HG02852 (cell line): ENCODE data around the gene TNK1.

Source experiments
- ATAC-seq: cut with Tn5 transposase; IDR thresholded peaks from one replicate; pipeline ENCODE4 v1.9.1; 2021; ENCODE audit warnings: mild to moderate bottlenecking, moderate library complexity; ENCODE audit not compliant: unreplicated experiment

Gene TNK1

GRCh38 chr17:7408863-7409262 is 28.0 kb downstream of the TNK1 start:
- ATAC-seq = no peak

DNA sequence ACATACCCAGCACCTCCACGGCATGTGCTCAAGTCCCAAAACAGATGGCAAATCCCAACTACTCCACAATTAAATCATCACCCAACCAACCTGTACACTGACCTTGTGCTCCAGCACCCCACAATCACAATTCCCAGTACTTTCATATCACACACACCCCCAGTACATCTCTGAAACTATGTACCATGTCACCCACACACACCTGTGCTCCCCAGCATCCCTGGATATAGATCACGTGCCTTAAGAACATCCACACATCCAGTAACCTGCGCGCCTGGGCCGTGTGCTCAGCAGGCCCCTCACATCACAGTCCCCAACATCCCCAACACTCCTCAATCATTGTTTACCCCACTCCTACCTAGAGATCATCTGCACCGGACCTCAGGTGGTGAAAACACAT is 28.8 kb downstream of the TNK1 start:
- no peak for ATAC-seq

DNA sequence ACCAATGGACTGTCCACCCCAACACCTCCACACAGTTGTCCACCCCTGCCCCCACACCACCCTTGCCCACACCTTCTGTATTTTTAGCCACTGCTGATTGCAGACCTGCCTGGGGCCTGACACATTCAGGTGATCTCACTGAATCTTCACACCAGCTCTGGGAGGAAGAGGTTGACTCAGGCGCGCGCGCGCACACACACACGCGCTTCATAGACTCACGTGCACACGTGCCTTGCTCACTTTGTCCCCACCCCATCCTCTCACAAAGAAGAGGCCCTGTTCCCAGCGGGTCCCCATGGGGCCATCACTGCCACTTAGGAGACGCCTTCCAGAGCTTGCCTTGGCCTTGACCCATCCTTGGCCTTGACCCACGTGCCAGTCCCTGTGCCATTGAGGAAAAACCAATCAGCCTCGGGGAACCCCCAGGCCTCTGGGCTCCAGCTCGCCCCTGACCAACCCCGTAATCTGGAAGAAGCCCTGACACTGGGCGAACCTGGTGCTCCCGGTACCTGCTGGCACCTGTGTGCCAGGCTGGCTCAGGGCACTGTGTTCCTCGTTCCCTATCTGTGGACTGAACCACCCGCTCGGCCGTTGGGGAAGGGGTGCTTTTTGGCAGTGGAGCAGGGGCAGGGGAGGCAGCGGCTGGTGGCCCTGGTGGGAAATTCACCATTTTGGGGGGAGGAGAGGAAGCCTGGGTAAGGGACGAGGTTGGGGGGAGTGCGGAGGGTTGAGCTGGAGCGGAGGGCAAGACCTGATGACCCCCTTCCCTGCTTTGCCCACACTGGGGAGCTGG is 29.9 kb downstream of the TNK1 start:
- ATAC-seq = no peak

GRCh38 chr17:7411427-7411750 is 30.5 kb downstream of the TNK1 start:
- no peak for ATAC-seq

DNA sequence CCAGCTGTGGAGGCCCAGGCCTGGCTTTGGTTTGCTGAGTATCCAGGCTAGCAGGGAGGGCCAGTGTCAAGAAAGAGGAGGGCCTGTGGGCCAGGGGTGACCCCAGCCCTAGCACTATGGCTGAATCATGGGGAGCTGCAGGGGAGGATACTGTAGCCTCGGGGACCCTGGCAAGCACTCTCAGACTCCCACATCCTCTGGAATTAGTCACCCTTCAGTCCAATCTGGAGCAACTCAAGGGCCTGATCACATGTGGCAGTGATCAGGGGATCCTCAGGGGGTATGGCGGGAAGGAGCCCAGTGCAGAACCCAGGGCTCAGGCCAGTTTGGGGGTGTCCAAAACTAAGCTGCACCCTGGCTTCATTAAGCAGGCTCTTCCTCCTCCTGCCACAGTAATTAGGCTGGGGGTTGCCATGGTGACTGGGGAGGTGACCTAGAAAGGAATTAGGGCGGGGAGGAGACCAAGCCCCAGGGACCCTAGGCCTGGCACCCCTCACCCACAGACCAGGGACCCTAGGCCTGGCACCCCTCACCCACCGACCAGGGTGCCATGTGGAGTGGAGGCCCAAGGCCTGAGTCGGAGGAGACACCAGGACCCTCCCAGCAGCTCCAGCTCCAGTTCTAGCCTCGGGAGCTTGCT is 32.6 kb downstream of the TNK1 start:
- ATAC-seq = no peak

DNA sequence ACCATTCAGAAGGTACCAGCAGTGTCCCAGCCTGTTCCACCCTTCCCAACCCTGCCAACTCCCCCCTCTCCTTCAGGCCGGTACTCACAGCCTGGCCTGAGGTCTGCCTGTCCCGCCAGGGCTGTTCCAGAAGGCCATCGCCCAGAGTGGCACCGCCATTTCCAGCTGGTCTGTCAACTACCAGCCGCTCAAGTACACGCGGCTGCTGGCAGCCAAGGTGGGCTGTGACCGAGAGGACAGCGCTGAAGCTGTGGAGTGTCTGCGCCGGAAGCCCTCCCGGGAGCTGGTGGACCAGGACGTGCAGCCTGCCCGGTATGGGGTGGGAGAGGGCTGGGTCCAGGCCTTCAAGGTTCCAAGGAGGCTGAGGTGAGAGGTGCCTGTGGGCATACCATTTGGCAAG is 33.9 kb downstream of the TNK1 start:
- no peak for ATAC-seq

DNA sequence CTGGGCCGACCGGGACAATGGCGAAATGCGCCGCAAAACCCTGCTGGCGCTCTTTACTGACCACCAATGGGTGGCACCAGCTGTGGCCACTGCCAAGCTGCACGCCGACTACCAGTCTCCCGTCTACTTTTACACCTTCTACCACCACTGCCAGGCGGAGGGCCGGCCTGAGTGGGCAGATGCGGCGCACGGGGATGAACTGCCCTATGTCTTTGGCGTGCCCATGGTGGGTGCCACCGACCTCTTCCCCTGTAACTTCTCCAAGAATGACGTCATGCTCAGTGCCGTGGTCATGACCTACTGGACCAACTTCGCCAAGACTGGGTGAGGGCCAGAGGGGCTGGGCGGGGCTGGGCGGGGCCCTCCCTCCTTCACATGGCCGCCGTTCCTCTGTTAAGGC is 34.9 kb downstream of the TNK1 start:
- ATAC-seq = no peak

DNA sequence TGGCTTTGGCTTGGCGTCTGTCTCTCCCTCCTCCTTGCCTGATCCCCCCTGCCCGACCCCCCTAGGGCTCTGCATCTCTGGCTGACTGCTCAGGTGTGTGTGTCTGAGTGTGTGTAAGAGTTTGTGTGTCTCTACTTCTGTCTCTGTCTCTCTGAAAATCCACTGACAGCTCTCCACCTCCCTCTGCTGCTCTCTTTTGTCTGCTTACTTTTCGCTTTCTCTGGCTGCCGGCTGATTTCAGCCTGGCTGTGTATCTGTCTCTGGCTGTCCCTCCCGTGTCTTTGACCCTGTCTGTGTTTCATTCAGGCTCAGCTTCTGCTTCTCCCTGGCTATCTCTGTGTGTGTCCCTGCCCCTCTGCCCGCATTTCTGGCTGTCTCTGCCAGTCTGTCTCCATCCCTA is 35.4 kb downstream of the TNK1 start:
- ATAC-seq = no peak

DNA sequence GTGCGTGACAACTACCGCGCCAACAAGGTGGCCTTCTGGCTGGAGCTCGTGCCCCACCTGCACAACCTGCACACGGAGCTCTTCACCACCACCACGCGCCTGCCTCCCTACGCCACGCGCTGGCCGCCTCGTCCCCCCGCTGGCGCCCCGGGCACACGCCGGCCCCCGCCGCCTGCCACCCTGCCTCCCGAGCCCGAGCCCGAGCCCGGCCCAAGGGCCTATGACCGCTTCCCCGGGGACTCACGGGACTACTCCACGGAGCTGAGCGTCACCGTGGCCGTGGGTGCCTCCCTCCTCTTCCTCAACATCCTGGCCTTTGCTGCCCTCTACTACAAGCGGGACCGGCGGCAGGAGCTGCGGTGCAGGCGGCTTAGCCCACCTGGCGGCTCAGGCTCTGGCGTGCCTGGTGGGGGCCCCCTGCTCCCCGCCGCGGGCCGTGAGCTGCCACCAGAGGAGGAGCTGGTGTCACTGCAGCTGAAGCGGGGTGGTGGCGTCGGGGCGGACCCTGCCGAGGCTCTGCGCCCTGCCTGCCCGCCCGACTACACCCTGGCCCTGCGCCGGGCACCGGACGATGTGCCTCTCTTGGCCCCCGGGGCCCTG is 36.3 kb downstream of the TNK1 start:
- no peak for ATAC-seq

DNA sequence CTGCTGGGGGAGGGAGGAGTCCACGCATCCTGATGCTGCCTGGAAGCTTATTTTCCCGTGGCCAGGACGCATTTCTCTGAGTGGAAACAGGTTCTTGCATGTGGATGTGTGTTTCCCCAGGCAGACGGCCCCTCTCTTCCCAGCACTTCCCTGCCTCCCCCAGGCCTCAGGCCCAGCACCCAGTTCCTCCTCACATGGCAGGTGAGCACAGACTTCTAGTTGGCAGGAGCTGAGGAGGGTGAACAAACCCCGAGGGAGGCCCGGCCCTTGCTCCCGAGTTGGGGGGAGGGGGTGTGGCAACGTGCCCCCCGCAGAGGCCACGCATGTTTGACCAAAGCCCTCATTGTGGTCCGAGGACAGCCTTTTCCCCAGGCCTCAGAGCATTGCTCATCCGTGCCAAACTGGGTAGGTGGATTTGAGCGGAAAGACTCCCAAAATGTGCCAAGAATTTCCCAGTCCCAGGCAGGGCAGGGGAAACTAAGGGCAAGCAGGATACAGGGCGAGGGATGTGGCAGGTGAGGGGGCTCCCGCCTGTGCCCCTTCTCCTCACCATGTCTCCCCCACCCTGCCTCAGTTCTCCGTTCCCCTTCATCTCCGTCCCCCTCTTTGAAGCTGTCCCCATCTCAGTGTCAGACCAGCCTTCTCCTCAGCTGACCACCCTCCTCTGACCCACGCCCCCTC is 37.7 kb downstream of the TNK1 start:
- ATAC-seq = no peak

DNA sequence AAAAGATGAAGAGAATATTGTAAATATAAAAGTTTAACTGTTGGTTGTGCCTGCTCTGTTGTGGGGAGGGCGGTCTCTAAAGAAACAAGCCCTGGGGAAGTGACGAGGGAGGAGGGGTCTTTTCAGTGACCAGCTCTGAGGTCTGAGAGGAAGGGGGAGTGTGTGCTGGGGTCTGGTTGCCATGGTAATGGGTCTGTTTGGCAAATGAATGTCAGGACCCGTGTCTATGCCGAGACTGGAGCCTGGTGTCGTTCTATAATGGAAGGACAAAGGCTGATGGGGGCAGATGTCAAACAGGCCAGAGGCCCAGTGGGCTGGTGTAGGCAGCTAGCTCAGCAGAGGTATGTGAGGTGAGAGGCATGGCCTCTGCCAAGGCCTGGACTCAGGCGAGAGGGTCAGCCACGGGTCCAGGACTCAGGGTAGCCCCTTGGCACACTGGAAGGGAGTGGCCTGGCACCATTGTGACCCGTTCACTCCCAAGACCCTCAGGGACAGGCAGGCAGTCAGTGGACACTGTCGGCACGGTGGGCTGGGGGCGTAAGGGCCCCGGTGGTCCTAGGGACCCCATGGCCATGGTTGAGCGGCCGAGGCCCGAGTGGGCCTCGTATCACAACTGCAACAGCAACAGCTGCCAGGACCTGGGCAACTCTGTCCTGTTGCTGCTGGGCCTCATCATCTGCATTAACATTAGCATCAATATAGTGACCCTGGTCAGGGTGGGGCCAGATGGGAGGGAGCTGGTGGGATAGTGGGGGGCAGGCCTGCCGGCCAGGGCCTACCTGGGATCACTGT is 39.1 kb downstream of the TNK1 start, which contains the start of gene SPEM1:
Gene SPEM1, plus strand, starts transcription at position 506 of the 792 bp plus-strand sequence. Its CDS starts 61 bp downstream, at position 567.
- no peak for ATAC-seq

GRCh38 chr17:7421186-7421585 is 40.3 kb downstream of the TNK1 start:
- ATAC-seq = no peak

GRCh38 chr17:7423679-7424078 is 42.8 kb downstream of the TNK1 start:
- no peak for ATAC-seq

- no peak for ATAC-seq
Observed at GRCh38 chr17:7425316-7425715, 44.4 kb downstream of the TNK1 start, which contains the start of gene SPEM2. TSS of gene SPEM2 (plus strand) at chr17:7425616. CDS start at chr17:7425689, 73 bp downstream.

DNA sequence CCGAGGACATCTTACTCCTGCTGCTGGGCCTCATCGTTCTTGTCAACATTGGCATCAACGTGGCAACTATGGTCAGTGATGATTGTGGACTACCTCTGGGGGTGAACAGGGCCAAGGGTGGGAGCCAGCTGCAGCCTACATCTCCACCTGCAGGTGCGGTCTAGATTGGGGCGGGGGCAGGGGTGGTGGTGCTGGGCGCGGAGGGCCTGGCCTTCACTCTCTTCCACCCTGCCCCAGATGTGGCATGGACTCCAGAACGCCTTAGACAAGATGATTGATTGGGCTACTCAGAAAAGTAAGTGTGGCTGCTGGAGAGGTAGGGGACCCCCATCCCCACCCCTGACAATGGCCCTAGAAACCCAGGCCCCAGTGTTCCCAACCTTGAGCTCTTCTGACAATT is 44.9 kb downstream of the TNK1 start:
- no peak for ATAC-seq

- no peak for ATAC-seq
Observed at GRCh38 chr17:7426203-7426863, 45.4 kb downstream of the TNK1 start.

- ATAC-seq = no peak
Observed at GRCh38 chr17:7426896-7427489, 46.1 kb downstream of the TNK1 start.

GRCh38 chr17:7427549-7427948 is 46.7 kb downstream of the TNK1 start:
- ATAC-seq = no peak

DNA sequence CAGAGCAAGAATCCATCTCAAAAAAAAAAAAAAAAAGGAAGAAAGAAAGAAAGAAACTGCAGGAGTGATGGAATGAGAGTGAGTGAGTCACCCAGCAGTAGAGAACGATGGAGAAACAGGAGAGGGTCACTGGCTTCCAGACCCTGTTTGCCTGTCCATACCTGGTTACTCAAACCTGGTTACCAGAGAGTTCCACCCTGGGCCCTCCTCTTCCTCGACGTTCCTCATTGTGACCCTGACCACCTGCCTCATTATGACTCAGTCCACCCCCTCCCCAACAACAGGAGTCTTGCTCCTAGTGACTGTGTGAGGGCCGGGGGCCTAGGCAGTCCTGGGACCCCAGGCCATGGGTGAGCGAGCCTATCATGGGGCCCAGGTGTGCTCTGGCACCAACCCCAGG is 47.7 kb downstream of the TNK1 start, which contains the start of gene SPEM3:
Gene SPEM3, plus strand, starts transcription at position 301 of the 400 bp plus-strand sequence. Its CDS starts 46 bp downstream, at position 347.
- ATAC-seq = no peak

GRCh38 chr17:7429722-7430121 is 48.8 kb downstream of the TNK1 start:
- ATAC-seq = no peak
